Measurements from ENCODE around the gene ATE1. TPM values are rescaled to one million over a fixed set of nuclear protein-coding genes. Genes with fewer than 3 reads are reported as not detected.

The ATE1 gene
- total RNA-seq, 4 donors from 2014 or later = 26.4 to 42.6 (median 30.1) TPM

DNA sequence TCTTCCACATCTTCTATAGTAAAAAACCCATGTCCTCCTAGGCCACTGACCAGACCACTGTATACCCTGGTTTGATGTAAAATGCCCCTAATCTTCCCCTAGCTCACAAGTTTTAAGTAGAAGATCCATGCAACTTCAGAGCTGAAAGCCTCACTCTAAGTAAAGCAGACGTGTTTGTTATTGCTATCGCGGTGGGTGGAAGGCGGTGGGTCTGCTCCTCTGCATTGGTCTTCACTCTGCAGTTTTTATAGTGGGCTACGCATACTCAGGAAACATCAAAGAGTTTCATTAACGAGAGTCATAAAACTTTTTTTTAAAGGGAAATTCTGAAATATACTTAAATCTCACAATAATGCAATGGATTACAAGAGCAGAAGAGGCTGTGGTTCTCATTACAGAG lies 91.7 kb downstream of the ATE1 start:
- TF ChIP-seq, protein P1, sequence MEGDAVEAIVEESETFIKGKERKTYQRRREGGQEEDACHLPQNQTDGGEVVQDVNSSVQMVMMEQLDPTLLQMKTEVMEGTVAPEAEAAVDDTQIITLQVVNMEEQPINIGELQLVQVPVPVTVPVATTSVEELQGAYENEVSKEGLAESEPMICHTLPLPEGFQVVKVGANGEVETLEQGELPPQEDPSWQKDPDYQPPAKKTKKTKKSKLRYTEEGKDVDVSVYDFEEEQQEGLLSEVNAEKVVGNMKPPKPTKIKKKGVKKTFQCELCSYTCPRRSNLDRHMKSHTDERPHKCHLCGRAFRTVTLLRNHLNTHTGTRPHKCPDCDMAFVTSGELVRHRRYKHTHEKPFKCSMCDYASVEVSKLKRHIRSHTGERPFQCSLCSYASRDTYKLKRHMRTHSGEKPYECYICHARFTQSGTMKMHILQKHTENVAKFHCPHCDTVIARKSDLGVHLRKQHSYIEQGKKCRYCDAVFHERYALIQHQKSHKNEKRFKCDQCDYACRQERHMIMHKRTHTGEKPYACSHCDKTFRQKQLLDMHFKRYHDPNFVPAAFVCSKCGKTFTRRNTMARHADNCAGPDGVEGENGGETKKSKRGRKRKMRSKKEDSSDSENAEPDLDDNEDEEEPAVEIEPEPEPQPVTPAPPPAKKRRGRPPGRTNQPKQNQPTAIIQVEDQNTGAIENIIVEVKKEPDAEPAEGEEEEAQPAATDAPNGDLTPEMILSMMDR (IDR thresholded peaks at IDR 0.05; ENCODE audit: low read depth) = no peak

DNA sequence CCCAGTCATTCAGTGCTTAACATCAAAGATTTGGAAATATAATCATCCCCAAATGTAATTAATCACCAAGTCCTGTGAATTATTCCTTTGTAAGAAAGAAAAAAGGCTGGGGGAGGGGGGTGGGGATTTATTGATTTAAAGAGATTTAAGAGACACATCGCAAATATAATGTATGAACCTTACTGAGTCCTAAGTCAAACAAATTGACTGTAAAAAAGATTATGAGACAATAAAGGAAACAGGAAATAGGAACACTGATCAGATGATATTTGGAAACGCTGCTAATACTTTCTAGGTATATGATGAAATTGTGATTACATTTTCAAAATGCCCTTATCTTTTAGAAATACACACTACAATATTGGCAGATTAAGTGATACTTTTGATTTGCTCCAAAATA lies 92.5 kb downstream of the ATE1 start:
- TF ChIP-seq, protein P1 (IDR thresholded peaks at IDR 0.05; ENCODE audit: low read depth) = no peak

DNA sequence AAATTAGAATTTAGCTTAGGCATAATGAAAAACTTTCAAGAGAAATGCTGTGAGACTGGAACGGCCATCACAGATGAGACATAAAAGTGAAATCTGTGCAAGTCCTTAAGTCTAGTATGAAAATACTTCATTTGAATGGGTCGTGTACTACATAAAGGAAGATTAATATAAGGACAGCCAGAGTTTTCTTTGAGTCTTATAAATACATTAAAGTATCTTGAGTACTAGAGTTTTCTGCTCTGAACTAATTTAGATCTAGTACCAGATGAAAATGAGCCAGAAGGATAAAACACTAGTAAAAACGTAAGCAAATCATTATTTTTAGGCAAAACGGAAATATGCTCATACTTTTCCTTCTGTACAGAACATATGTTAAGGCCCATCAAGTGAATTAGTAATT lies 93.1 kb downstream of the ATE1 start:
- TF ChIP-seq, protein P1 (IDR thresholded peaks at IDR 0.05; ENCODE audit: low read depth) = no peak

DNA sequence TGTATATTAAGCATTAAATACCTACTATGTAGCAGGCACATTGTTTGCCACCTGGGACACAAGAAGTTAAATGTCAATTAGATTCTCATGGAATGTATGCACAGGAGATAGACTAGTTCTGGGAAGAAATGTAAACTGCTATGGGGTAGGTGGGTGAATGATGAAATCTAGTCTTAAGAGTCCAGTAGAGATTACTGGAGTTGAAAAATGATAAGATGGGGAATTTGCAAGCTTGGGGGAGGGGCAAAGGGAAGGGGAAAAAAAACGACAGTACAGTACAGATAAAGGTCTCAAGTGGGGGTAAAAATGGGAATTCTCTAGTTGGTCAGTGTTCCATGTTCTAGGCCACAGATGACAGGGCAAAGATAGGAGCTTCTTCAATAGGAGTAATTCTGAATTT lies 94.4 kb downstream of the ATE1 start:
- TF ChIP-seq, protein P1 (IDR thresholded peaks at IDR 0.05; ENCODE audit: low read depth) = no peak

DNA sequence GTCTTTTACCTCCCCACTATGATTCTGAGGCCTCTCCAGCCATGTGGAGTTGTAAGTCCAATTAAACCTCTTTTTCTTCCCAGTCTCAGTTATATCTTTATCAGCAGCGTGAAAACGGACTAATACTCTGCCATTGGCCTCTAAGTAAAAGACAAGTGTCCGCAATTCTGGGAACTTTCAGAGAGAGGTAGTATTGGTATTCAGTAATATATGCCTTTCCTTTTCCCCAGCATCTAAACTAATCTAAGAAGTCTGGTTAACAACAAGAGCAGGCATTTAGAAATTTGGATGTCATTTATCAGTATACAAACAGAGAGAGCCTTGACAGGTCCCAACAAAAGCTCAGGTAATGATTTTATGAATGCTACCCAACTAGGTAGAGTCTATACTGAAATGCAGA lies 95.2 kb downstream of the ATE1 start:
- TF ChIP-seq, protein P1 (IDR thresholded peaks at IDR 0.05; ENCODE audit: low read depth) = no peak

DNA sequence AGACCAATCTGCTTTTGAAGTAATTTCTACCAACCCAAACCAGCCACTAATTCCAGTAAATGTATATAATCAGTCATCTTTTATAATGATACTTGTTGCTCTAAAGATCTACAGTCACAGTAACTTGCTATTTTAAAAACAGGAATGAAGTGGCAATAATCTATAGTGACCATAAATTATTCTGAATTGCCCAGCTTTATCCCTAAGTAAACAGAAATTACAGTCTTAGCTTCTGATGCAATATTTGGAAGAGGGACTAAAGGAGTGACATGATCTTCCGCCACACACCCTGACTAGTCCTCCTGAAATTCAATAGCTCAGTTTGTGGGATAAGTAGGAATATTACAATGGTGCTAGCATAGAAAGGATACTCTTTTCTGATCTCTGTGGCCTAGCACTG lies 96.1 kb downstream of the ATE1 start:
- TF ChIP-seq, protein P1 (IDR thresholded peaks at IDR 0.05; ENCODE audit: low read depth) = no peak

DNA sequence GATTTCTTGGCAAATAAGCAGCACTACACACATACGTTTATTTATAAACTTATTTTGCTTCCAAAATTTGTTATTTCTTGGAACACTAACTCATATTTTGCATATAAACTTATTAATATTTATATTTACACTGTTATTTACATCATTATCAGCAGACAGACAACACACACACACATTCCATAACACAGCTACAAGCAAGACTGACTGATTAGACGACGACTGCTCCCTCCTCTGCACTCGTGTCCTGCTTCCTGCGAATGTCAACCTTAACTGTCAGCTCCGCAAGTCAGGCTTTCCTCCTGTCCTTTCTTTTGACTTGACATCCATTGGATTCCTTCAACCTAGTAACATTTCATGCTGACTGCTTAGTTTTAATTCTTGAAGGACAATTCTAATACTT lies 96.6 kb downstream of the ATE1 start:
- TF ChIP-seq, protein P1 (IDR thresholded peaks at IDR 0.05; ENCODE audit: low read depth) = no peak

Data from subcutaneous adipose tissue (tissue), 4 donors.